HepG2 (cell line): ENCODE measurements around the gene ZC3H8. TPM values are rescaled to one million over a fixed set of nuclear protein-coding genes. Genes with fewer than 3 reads are reported as not detected.

ENCODE experiments used
- ATAC-seq: fragments of 200-7000 bp; cut with Tn5 transposase; 3 replicates; pipeline ENCODE4 v1.9.1; 2020; ENCODE audit warnings: mild to moderate bottlenecking, moderate library complexity
- BruUV-seq: library from RNA; stranded (reverse); fragments of 400-500 nt; replicated peaks from 2 replicates; lab custom pipeline; 2021; lab: Mats Ljungman, UMichigan
- CTCF ChIA-PET: fragments of 300-600 bp; formaldehyde crosslinking; extraction: SDS; loops from one replicate; lab custom pipeline; 2021; ENCODE audit warnings: low total read pairs, inconsistent platforms, low intra/inter-chr PET ratio; lab: Yijun Ruan, JAX
- POLR2A ChIA-PET: fragments of 350-600 bp; sonication (Branson Sonifier 250); formaldehyde crosslinking; loops from one replicate; lab custom pipeline; 2020; ENCODE audit warnings: antibody characterized with exemption, inconsistent platforms; lab: Yijun Ruan, JAX
- DNase-seq: peaks from one replicate; pipeline ENCODE4 v3.0.0-alpha.2; 2015; ENCODE audit warnings: low spot score
- FAIRE-seq: peaks from 3 replicates; lab custom pipeline; 2011; peaks lifted over from hg19 to GRCh38; lab: Jason Lieb, UNC
- H2AFZ ChIP-seq: one replicate; pipeline ENCODE4 v1.6.1; 2011; ENCODE audit warnings: low read length, inconsistent platforms
- H3K27ac ChIP-seq: fragments of 300-600 bp; 3 replicates; pipeline ENCODE4 v1.8.0; 2011; ENCODE audit warnings: mixed run types, mild to moderate bottlenecking, mixed read lengths, low read length, inconsistent platforms; ENCODE audit not compliant: insufficient read depth; ENCODE audit errors: extremely low read length
- H3K27me3 ChIP-seq, 2 experiments: fragments of 200-600 bp in 1 of 2; 2 replicates in 1 of 2; 3 replicates in 1 of 2; pipeline versions ENCODE4 v1.6.0 to v1.8.0; 2011; ENCODE audit warnings: low read length in 2 of 2, mild to moderate bottlenecking in 2 of 2, moderate library complexity in 2 of 2, inconsistent platforms in 1 of 2; ENCODE audit not compliant: insufficient read depth in 2 of 2, control insufficient read depth in 1 of 2
- H3K36me3 ChIP-seq, 2 experiments: fragments of 200-600 bp in 1 of 2; replicated peaks in 1 of 2; 2 replicates in 1 of 2; 3 replicates in 1 of 2; pipeline versions ENCODE4 v1.5.1 to v1.8.0; 2011; ENCODE audit warnings: low read length in 2 of 2, inconsistent platforms in 1 of 2; ENCODE audit not compliant: insufficient read depth in 2 of 2, control insufficient read depth in 1 of 2
- H3K4me1 ChIP-seq: 2 replicates; pipeline ENCODE4 v1.5.1; 2012; ENCODE audit warnings: low read length, inconsistent platforms; ENCODE audit not compliant: insufficient read depth
- H3K4me2 ChIP-seq: 2 replicates; pipeline ENCODE4 v1.6.0; 2011; ENCODE audit warnings: low read depth, low read length, inconsistent platforms
- H3K4me3 ChIP-seq, 3 experiments: fragments of 200-600 bp in 1 of 3; sonication (generic), shearing (Covaris generic) in 1 of 3; replicated peaks in 1 of 3; 2 replicates each; pipeline ENCODE4 v1.5.1; 2011 to 2016; ENCODE audit warnings: low read length in 3 of 3, inconsistent platforms in 2 of 3, low read depth in 2 of 3, mild to moderate bottlenecking in 2 of 3, control low read depth in 1 of 3, mixed read lengths in 1 of 3; ENCODE audit not compliant: insufficient read depth in 1 of 3
- H3K79me2 ChIP-seq: one replicate; pipeline ENCODE4 v1.6.1; 2011; ENCODE audit warnings: low read length, inconsistent platforms; ENCODE audit not compliant: insufficient read depth
- H3K9ac ChIP-seq: 2 replicates; pipeline ENCODE4 v1.6.0; 2011; ENCODE audit warnings: mild to moderate bottlenecking, low read depth, low read length, inconsistent platforms; ENCODE audit not compliant: insufficient read depth
- H3K9me3 ChIP-seq: 2 replicates; pipeline ENCODE4 v1.5.1; 2012; ENCODE audit warnings: mild to moderate bottlenecking, low read length
- H4K20me1 ChIP-seq: 2 replicates; pipeline ENCODE4 v1.6.0; 2011; ENCODE audit warnings: inconsistent platforms, mild to moderate bottlenecking, low read length, moderate library complexity; ENCODE audit not compliant: insufficient read depth
- AHR ChIP-seq: IDR thresholded peaks from 2 replicates; pipeline ENCODE4 v1.6.1; 2018; ENCODE audit warnings: missing genetic modification reagents, missing compliant biosample characterization
- KLF12 ChIP-seq: sonication (generic); formaldehyde crosslinking; IDR thresholded peaks from 2 replicates; pipeline ENCODE4 v1.4.0; 2020; ENCODE audit warnings: missing genetic modification reagents, borderline replicate concordance
- MAFF ChIP-seq: IDR thresholded peaks from 2 replicates; pipeline ENCODE4 v1.6.1; 2011; ENCODE audit warnings: low read depth, low read length, improper control_type of control experiment
- MAFK ChIP-seq, 2 experiments: IDR thresholded peaks in 1 of 2; conservative IDR thresholded peaks in 1 of 2; 2 replicates each; pipeline ENCODE4 v1.6.1; 2011; ENCODE audit warnings: improper control_type of control experiment in 2 of 2, low read length in 2 of 2
- PAWR ChIP-seq: sonication (generic); formaldehyde crosslinking; IDR thresholded peaks from 2 replicates; pipeline ENCODE4 v1.4.0; 2020; ENCODE audit warnings: missing genetic modification reagents, mild to moderate bottlenecking, borderline replicate concordance
- RXRB ChIP-seq: IDR thresholded peaks from 2 replicates; pipeline ENCODE4 v1.6.1; 2016; ENCODE audit warnings: borderline replicate concordance, missing genetic modification reagents, missing compliant biosample characterization
- ZNF101 ChIP-seq: sonication (generic); formaldehyde crosslinking; IDR thresholded peaks from 2 replicates; pipeline ENCODE4 v1.4.0; 2020; ENCODE audit warnings: mild to moderate bottlenecking, low read depth, missing genetic modification reagents, borderline replicate concordance
- WGBS: methylation state at CpG from one replicate; pipeline ENCODE4 v1.1.6; 2017; ENCODE audit warnings: low lambda C conversion rate; 5-methylcytosine and 5-hydroxymethylcytosine counted together
- in situ Hi-C: cut with HindIII; loops from 2 replicates; pipeline ENCODE4 v1.10.0; 2017; ENCODE audit warnings: low pct_unique_long_range_greater_than_20kb; ENCODE audit not compliant: extremely low pct_ligation_motif_present
- intact Hi-C: fragments of 100-400 bp; cut with micrococcal nuclease; formaldehyde crosslinking; loops from one replicate; pipeline ENCODE4 v1.10.0; 2022; ENCODE audit not compliant: unreplicated experiment
- polyA plus RNA-seq, 8 experiments: library from polyadenylated mRNA; depleted of rRNA in 3 of 8; stranded (reverse) in 7 of 8; unstranded in 1 of 8; fragments of >200 nt; fragmentation: Illumina TruSeq in 4 of 8; extraction: Trizol in 4 of 8; gene quantifications; 2 replicates each; pipeline versions ENCODE4 v1.2.1 to v1.2.3, GENCODE V29; 2011 to 2016; ENCODE audit warnings: low read depth in 4 of 8, missing spikeins in 1 of 8, mixed read lengths in 1 of 8; ENCODE audit not compliant: insufficient read depth in 1 of 8
- total RNA-seq, 5 experiments: library from RNA; depleted of rRNA; stranded (reverse); fragments of >200 nt; fragmentation: Illumina TruSeq; extraction: Trizol; gene quantifications; 2 replicates each; pipeline ENCODE4 v1.2.3, GENCODE V29; 2016; ENCODE audit warnings: low read depth in 1 of 5

The ZC3H8 gene
- total and polyA plus RNA-seq, 2 of the 13 experiments (the other 11 are each of a cell fraction or from before 2014, with no cell fraction given): 4.5 to 17.0 TPM

- in situ Hi-C loops: no loop called here
- TF ChIP-seq RXRB (CRISPR knock-in tag): no peak
- TF ChIP-seq PAWR (CRISPR knock-in tag): no peak
- no peak overlapping the region for H3K27ac ChIP-seq
- H3K4me3 ChIP-seq: no peak overlapping the region
- H3K9ac ChIP-seq: no peak overlapping the region
- intact Hi-C loops: no loop called here
- H3K79me2 ChIP-seq: no peaks in the 10 kb centered on the region
- no peaks in the 10 kb centered on the region for H3K4me1 ChIP-seq
- BruUV-seq: no TSS peak
- no peak overlapping the region for H3K4me2 ChIP-seq
- WGBS: 80% methylated on average over 5 of the region's 5 CpGs
- CTCF ChIA-PET: no interaction called here
- no peaks in the 10 kb centered on the region for H3K27me3 ChIP-seq
- POLR2A ChIA-PET: no interaction called here
- no peaks in the 10 kb centered on the region for H3K9me3 ChIP-seq
- H2AFZ ChIP-seq: no peak overlapping the region
- ATAC-seq (no peak), FAIRE-seq (no peak), DNase-seq (no peak)
- H3K36me3 ChIP-seq: no peaks in the 10 kb centered on the region
- no peaks in the 10 kb centered on the region for H4K20me1 ChIP-seq
Observed at GRCh38 chr2:112295407-112296078, 40.7 kb upstream of the ZC3H8 start.

- H4K20me1 ChIP-seq: no peaks in the 10 kb centered on the region
- no peak for DNase-seq
- in situ Hi-C loops: no loop called here
- H3K27ac ChIP-seq: no peak overlapping the region
- CTCF ChIA-PET: no interaction called here
- intact Hi-C loops: no loop called here
- H3K9ac ChIP-seq: no peak overlapping the region
- H3K4me1 ChIP-seq: no peaks in the 10 kb centered on the region
- no peaks in the 10 kb centered on the region for H3K36me3 ChIP-seq
- no peaks in the 10 kb centered on the region for H3K79me2 ChIP-seq
- no peaks in the 10 kb centered on the region for H3K27me3 ChIP-seq
- no TSS peak for BruUV-seq
- no peak overlapping the region for H3K4me3 ChIP-seq
- TF ChIP-seq AHR (CRISPR knock-in tag): no peak
- TF ChIP-seq MAFF: peak; percentile 58
- no peak for TF ChIP-seq KLF12
- TF ChIP-seq MAFK (conservative IDR thresholded peaks at IDR 0.05 in 1 of 2, IDR thresholded peaks at IDR 0.05 in 1 of 2; ENCODE audit: low read length in 2 of 2): peak; percentile 56 to 69
- TF ChIP-seq ZNF101 (CRISPR knock-in tag): no peak
- TF ChIP-seq, all 625 proteins: peak for 2
- no peak for ATAC-seq
- no peak for FAIRE-seq
- WGBS: 63% methylated on average over 8 of the region's 8 CpGs
- Histone ChIP-seq H2AFZ (no peak overlapping the region), H3K9me3 (no peaks in the 10 kb centered on the region), H3K4me2 (no peak overlapping the region)
- POLR2A ChIA-PET: no interaction called here
Observed at GRCh38 chr2:112293636-112294401, 39.0 kb upstream of the ZC3H8 start.
